Parathyroid adenoma (tissue), 2 donors: ENCODE results near the gene OR51B4.

Experiments used
- H2AFZ ChIP-seq: fragments of 300-600 bp; sonication (generic); one replicate; pipeline ENCODE4 v1.7.0; 2017; ENCODE audit warnings: antibody characterized with exemption, mild to moderate bottlenecking
- H3K27ac ChIP-seq: fragments of 300-600 bp; sonication (generic); one replicate; pipeline ENCODE4 v1.7.0; 2017
- H3K27me3 ChIP-seq: fragments of 300-600 bp; sonication (generic); one replicate; pipeline ENCODE4 v1.7.0; 2017; ENCODE audit warnings: low read length; ENCODE audit not compliant: control insufficient read depth, insufficient read depth
- H3K36me3 ChIP-seq: fragments of 300-600 bp; sonication (generic); one replicate; pipeline ENCODE4 v1.7.0; 2017; ENCODE audit warnings: low read length; ENCODE audit not compliant: control insufficient read depth, insufficient read depth
- H3K4me1 ChIP-seq: fragments of 300-600 bp; sonication (generic); one replicate; pipeline ENCODE4 v1.7.0; 2017; ENCODE audit warnings: control low read depth
- H3K4me2 ChIP-seq: fragments of 300-600 bp; sonication (generic); one replicate; pipeline ENCODE4 v1.7.0; 2017; ENCODE audit warnings: low read length
- H3K4me3 ChIP-seq: fragments of 300-600 bp; sonication (generic); one replicate; pipeline ENCODE4 v1.7.0; 2017; ENCODE audit warnings: low read depth, low read length
- H3K79me2 ChIP-seq: fragments of 300-600 bp; sonication (generic); one replicate; pipeline ENCODE4 v1.7.0; 2017; ENCODE audit warnings: control low read depth
- H3K9ac ChIP-seq: fragments of 300-600 bp; sonication (generic); one replicate; pipeline ENCODE4 v1.7.0; 2017; ENCODE audit warnings: mild to moderate bottlenecking
- H3K9me3 ChIP-seq: fragments of 300-600 bp; sonication (generic); one replicate; pipeline ENCODE4 v1.7.0; 2017; ENCODE audit warnings: low read length; ENCODE audit not compliant: control insufficient read depth
- CTCF ChIP-seq: fragments of 300-600 bp; sonication (generic); IDR thresholded peaks from one replicate; pipeline ENCODE4 v1.7.0; 2017; ENCODE audit warnings: antibody characterized with exemption, mild to moderate bottlenecking
- donor health status: primary hyperparathyroidism.

Gene OR51B4

GRCh38 chr11:5301846-5302245 lies at the start of gene OR51B4:
TSS of gene OR51B4 (minus strand) at chr11:5301946. CDS start at chr11:5301946, 0 bp downstream.
- Histone ChIP-seq H3K27me3 (no peaks in the 10 kb centered on the region), H3K36me3 (no peaks in the 10 kb centered on the region), H3K4me2 (no peak within 1 kb of the TSS), H2AFZ (no peak within 1 kb of the TSS), H3K4me3 (no peak within 1 kb of the TSS), H3K79me2 (no peaks in the 10 kb centered on the region), H3K9ac (no peak within 1 kb of the TSS), H3K27ac (no peak within 1 kb of the TSS), H3K4me1 (no peaks in the 10 kb centered on the region), H3K9me3 (no peaks in the 10 kb centered on the region)
- TF ChIP-seq CTCF, result no peak

- H3K9ac ChIP-seq, result no peak within 1 kb of the TSS
- H2AFZ ChIP-seq, result no peak within 1 kb of the TSS
- no peak within 1 kb of the TSS for H3K27ac ChIP-seq
- H3K36me3 ChIP-seq, result no peaks in the 10 kb centered on the region
- no peaks in the 10 kb centered on the region for H3K4me1 ChIP-seq
- H3K79me2 ChIP-seq, result no peaks in the 10 kb centered on the region
- H3K9me3 ChIP-seq, result no peaks in the 10 kb centered on the region
- H3K4me2 ChIP-seq, result no peak within 1 kb of the TSS
- no peak within 1 kb of the TSS for H3K4me3 ChIP-seq
- H3K27me3 ChIP-seq, result no peaks in the 10 kb centered on the region
- TF ChIP-seq CTCF, result no peak
These were observed 49.5 kb upstream of the OR51B4 start, which contains the start of gene OR51B6 for GRCh38 chr11:5351208-5351607. TSS of gene OR51B6 (plus strand) at chr11:5351508. CDS start at chr11:5351508, 0 bp downstream.

- no peak overlapping the region for H3K4me2 ChIP-seq
- H3K27me3 ChIP-seq, result no peaks in the 10 kb centered on the region
- H3K4me1 ChIP-seq, result no peaks in the 10 kb centered on the region
- H3K79me2 ChIP-seq, result no peaks in the 10 kb centered on the region
- H3K36me3 ChIP-seq, result no peaks in the 10 kb centered on the region
- no peak overlapping the region for H3K27ac ChIP-seq
- no peak overlapping the region for H3K4me3 ChIP-seq
- H2AFZ ChIP-seq, result no peak overlapping the region
- no peak overlapping the region for H3K9ac ChIP-seq
- no peaks in the 10 kb centered on the region for H3K9me3 ChIP-seq
- no peak for TF ChIP-seq CTCF
These were observed 47.8 kb upstream of the OR51B4 start for GRCh38 chr11:5349550-5349949.

- H3K79me2 ChIP-seq, result no peaks in the 10 kb centered on the region
- no peaks in the 10 kb centered on the region for H3K9me3 ChIP-seq
- no peak overlapping the region for H2AFZ ChIP-seq
These were observed 46.9 kb upstream of the OR51B4 start for GRCh38 chr11:5348551-5349194.

More at GRCh38 chr11:5348551-5349194, 46.9 kb upstream of the OR51B4 start:
- no peak overlapping the region for H3K27ac ChIP-seq
- H3K9ac ChIP-seq, result no peak overlapping the region
- no peak overlapping the region for H3K4me2 ChIP-seq
- no peaks in the 10 kb centered on the region for H3K4me1 ChIP-seq
- H3K27me3 ChIP-seq, result no peaks in the 10 kb centered on the region
- no peak for TF ChIP-seq CTCF
- no peak overlapping the region for H3K4me3 ChIP-seq
- H3K36me3 ChIP-seq, result no peaks in the 10 kb centered on the region
